HG03097 (cell line): ENCODE results near the gene EHD1.
"Not testable (repeated sequence)": the region's sequence is repeated elsewhere in the genome, so short reads cannot be mapped to it uniquely, and the experiment has no call there.

Experiments
- ATAC-seq: cut with Tn5 transposase; IDR thresholded peaks from one replicate; pipeline ENCODE4 v1.9.1; 2021; ENCODE audit not compliant: unreplicated experiment, low FRiP score

Gene EHD1

DNA sequence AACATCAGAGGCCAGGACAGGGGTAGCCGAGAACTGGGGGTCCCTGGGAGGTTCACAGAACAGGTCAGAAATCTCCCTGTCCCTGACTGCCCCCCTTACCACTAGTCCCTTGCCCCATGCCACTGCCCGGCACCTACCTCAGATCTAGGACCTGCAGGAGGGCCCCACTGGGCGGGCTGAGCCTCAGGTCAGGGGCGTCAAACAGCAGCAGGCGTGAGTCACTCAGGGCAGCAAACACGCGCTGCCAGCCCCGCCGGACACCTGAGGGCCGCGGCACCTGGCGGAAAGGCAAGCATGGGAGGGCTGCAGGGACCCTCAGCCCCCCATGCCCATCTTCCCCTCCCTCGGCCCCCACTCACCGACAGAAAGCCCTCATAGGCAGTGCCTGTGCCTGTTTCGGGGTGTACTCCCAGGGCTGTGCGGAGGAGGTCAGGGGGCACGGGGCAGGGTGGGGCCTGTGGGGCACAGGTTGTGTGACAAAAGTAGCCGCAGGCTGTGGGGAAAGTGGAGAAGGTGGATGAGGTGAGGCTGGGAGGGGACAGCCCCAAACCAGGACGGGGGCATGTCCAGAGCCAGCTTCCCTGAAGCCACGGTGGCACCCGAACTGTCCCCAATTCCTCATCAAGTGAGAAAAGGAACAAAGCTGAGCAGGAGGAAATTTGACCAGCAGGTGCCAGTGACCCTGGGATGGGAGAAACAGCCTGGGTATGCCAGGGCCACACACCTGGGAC is 45.8 kb downstream of the EHD1 start:
- no peak for ATAC-seq

DNA sequence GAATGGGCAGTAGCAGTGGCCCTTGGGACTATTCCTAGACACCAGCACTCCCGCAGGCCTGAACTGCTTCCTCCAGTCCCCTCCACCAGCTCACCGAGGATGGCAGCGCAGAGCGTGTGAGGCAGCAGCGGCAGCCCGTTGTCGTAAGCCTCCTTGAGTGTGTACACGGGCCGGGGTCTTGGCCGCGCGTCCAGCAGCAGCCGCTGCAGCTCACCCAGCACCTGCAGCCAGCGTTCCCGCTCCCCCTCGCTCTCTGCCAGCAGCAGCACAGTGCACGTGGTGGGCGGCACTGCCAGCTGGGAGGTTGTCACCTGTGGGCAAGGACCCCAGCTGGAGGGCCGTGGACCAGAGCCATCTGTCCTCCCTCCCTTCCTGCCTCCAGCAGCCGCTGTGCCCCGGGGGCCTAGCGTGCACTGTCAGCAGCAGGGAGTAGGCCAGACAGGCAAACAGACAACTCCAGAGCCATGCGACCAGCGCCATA is 47.0 kb downstream of the EHD1 start:
- no peak for ATAC-seq

DNA sequence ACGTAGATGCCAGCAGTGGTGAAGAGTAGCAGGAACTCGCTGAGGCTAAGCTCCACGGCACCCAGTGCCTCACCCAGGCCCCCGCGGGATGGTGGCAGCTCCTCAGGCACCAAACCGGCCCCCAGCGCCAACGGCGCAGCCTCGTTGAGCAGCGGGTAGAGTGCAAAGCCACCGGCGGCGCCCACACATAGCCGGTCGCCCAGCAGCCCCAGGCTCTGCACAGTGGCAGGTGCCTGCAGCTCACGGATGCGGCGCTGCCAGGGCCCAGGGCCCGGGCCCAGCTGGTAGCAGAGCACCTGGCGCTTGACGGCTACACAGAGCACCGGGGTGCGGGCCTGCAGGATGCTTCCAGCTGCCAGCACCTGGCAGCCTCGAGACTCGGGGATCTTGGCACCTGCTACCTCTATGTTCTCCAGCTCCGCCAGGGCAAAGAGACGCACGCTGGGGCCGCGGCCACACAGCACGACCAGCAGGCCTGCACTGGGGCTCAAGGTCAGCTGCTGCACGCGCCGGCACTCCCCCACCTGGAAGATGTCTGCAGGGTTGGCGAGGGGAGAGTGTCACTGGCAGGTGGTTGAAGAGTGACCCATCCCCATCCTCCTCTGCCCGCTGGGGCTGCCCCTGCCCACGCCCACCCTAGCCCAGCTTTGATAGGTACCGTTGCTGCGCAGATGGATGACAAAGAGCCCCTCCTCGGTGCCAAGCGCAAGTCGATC is 48.7 kb downstream of the EHD1 start:
- no peak for ATAC-seq

DNA sequence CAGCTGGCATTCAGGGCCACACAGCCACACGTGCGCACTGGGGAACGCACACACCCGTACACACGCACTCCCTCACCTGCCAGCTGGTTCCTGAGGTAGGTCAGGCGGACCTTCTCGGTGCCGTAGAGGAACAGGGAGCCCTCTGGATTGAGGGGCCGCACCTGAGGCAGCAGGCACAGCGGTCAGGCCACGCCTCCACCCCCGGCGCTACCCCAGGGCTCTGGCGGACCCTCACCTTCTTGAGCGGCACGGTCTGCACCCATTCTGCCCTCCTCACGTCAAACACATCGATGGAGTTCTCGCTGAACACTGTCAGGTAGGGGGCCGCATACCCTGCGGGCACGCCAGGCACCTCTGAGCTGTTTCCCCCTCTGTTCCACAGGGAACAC is 51.0 kb downstream of the EHD1 start:
- no peak for ATAC-seq

DNA sequence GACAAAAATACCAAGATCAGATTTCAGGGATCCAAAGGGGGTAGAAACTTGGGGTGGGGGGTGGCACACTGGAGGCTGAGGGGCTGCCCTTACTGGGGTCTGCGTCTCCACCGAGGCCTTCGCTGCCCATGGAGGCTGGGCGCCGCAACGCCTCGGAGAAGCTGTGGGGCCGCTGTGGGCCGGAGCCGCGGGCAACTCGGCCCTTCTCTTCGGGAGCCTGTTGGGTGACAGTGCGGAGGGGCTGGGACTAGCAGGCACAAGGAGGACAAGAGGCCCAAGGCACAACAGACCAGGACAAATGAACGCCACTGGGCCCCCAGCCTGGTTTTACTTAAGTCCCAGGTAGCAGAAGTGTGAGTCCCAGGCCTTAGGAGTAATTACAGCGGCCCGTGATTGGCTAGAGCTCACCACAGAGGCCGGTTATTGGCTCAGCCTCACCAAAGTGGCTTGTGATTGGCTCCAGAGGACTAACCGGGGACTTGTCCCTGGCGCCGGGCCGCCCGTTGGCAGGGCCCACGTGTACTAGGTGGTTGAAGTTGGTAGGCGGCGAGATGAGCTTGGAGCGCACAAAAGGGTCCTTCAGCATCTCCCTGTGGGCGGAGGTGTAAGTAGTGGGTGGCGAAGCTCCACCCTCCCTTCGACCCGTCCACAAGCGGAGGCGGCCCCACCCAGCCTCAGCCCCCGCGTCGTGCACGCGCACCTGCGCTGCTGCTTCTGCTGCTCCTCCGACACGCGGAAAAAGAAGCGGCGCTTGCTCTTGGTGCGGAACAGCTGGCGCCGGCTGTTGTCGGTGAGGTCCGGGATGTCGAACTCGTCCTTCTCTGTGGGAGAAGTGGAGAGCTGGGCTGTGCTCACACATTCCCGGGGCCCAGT is 51.6 kb downstream of the EHD1 start:
- ATAC-seq: no peak

DNA sequence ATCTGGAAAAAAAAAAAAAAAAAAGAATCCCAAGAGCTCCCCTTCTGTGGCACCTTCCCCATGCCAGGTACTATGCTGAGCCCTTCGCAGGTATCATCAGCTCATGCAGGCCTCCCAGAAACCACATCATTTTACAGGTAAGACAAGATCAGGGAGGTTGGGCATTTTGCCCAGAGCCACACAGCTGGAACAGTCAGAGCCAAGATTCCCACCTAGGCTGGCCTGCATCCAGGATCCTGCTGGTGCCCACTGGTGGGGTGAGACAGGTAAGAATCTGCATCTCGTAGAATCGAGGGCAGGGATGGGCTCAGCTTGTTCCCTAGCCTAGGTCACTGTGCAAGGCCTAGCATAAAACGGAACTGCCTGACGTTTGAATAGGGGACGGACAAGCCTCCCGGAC is 52.4 kb downstream of the EHD1 start:
- ATAC-seq: no peak

DNA sequence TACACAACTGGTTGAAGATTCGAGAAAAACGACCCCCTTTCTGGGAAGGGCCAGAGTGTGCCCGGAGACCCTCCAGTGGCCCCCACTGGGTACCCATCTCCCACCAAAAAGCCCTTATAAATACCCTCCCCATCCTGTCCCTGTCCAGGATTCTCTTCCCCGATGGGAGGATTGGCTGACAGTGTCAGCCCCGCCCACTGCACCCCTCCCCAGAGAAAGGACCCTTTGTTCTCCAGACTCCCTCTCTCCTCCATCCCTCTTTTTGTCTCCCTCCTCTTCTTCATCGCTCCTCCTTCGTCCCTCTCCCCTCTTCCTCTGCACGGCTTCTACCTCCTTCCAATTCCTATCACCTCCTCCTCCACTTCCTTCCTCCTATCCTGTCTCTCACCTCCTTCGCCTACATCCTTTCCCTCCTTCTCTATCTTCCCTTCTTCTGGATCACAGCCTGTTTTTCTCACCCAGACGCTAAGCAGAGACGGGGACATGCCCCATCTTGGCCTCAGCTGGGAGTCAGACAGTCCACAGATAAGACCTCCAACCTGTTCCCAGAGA is 54.8 kb downstream of the EHD1 start:
- no peak for ATAC-seq

DNA sequence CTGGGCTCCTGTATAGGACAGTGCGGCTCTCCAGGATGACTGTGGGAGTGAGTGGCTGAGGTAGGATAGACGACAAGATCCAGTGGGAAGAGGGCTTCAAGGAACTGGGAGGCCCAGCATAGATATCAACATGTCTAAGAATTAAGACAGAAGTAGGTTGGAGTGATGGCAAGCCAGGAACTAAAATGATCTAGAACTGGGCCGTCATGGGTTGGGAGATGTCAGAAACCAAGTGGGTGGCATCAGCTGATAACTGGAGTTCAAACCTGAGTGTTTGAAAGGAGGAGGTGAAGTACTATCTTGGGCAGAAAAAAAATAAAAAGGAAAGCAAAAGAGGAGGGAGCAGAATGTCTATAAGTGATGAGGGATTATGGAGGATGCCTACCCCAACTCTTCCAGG is 60.9 kb downstream of the EHD1 start:
- ATAC-seq: no peak

DNA sequence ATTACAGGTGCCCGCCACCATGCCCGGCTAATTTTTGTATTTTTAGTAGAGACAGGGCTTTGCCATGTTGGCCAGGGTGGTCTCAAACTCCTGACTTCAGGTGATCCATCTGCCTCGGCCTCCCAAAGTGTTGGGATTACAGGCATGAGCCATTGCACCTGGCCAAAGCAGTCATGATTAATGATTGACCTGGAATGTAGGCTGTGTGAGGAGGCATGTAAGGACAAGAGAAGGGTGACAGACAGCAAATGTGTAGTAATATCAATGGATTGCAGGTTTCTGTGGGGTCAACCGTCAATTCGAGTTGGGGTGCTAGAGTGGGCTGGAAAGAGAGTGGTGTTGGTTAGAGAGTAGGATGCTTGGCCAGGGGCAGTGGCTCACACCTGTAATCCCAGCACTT is 63.0 kb downstream of the EHD1 start:
- not testable (repeated sequence) for ATAC-seq

DNA sequence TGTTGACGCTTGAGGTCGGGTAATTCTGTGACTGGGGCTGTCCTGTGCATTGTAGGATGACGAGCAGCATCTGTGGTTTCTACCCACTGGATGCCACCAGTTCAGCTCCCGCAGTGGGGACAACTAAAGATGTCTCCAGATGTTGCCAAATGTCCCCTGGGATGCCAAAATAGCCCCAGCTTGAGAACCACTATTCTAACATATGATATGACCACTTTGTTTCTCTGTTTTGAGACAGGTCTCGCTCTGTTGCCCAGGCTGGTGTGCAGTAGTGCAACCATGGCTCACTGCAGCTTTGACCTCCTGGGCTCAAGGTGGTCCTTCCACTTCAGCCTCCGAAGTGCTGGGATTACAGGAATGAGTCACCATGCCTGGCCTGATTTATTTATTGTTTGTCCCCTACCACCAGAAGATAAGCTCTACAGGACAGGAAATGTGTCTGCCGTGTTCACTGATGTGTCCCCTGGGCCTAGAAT is 63.7 kb downstream of the EHD1 start:
- ATAC-seq: peak; percentile 59

DNA sequence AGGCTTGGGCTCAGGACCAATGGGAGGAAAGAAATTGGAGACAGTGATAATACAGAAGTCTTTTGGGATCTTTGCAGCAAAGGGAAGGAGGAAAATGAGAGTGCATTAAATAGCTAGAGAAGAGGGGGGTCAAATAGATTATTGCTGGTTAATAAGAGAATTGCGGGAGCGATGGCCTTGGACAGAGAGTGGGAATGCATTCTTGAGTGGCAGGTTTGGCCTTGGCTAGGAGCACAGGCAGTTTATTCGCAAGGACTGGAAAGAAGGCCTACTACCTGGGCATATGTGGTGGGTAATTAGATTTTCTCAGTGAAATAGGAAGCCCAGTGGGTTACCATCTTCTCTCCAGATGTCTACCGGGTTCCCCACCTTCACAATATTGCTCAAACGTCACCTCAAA is 64.6 kb downstream of the EHD1 start:
- no peak for ATAC-seq

DNA sequence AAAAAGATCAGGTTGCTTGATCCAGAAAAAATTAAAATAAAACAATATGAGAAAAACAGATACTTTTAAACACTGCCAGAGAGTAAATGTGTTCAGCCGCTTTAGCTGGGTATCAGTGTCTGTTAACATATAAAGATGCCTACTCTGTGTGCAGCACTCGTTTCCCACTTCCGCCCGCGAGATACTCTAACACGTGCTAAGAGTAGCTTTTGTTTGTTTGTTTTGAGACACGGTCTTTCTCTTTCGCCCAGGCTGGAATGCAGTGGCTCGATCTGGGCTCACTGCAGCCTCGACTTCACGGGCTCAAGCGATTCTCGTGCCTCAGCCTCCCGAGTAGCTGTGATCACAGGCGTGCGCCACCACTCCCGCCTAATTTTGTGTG is 67.5 kb downstream of the EHD1 start:
- ATAC-seq: peak; percentile 5

DNA sequence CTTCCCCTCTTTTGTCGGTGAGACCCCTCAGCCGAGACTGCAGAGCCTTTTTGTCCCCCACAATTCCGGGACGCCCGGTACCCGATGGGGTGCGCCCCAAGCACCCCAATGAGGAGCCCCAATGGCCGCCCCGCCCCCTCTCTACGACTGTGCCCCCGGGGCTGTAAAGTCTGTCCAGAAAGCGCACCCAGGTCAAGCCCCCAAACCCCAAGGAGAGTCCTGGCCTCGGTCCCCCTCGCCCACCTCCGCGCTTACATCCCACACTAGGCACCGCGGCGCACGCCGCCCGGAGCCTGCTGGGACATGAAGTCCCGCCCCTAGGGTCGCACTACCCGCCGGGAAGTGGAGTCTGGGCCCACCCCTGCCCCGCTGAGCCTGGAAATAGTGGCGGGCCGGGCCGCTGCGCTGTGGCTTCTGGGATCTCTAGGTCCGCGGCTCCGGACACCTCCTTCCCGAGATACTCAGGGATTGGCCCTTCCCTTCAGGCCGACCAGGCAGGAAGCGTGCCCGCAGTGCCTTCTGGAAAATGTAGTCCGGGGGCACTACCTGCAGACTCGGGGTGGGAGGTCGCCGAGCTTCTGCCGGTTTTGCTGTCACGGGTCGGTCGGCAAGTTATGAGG is 68.0 kb downstream of the EHD1 start, which contains the start of gene MEN1:
MEN1 (minus strand) TSS at position 281 of the 620 bp plus-strand sequence. CDS start 442 bp downstream, outside the sequence.
- peak; percentile 46 for ATAC-seq

DNA sequence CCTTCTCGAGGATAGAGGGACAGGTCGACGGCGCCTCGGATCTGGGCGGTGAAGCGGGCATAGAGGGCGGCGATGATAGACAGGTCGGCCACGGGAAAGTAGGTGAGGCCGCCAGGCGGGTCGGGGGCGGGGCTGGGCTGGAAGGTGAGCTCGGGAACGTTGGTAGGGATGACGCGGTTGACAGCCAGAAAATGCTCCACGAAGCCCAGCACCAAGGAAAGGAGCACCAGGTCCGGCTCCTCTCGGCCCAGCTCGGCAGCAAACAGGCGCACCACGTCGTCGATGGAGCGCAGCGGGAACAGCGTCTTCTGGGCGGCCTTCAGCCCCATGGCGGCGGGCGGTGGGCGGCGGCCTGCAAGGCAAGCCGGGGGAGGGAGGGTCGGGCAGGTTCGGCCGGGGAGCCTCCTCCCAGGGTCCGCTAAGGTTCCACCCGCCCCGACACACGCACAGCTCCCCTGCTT is 68.6 kb downstream of the EHD1 start:
- ATAC-seq: no peak

DNA sequence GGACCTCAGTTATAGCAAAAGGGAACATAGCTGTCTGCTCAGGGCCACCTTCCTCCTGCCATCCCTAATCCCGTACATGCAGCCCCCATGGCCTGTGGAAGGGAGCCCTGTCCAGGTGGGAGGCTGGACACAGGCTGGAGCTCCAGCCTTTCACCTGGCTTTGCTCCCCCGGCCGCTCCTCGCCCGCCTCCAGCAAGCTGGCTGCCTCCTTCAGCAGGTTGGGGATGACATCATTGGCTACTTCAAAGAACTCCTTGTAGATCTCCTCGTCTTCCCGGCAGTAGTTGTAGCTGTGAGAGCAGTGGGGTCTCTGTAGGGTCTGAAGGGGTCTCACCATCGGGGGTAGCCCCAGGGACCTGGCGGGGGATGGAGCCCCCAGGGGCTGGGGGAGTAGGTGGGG is 72.9 kb downstream of the EHD1 start:
- no peak for ATAC-seq

DNA sequence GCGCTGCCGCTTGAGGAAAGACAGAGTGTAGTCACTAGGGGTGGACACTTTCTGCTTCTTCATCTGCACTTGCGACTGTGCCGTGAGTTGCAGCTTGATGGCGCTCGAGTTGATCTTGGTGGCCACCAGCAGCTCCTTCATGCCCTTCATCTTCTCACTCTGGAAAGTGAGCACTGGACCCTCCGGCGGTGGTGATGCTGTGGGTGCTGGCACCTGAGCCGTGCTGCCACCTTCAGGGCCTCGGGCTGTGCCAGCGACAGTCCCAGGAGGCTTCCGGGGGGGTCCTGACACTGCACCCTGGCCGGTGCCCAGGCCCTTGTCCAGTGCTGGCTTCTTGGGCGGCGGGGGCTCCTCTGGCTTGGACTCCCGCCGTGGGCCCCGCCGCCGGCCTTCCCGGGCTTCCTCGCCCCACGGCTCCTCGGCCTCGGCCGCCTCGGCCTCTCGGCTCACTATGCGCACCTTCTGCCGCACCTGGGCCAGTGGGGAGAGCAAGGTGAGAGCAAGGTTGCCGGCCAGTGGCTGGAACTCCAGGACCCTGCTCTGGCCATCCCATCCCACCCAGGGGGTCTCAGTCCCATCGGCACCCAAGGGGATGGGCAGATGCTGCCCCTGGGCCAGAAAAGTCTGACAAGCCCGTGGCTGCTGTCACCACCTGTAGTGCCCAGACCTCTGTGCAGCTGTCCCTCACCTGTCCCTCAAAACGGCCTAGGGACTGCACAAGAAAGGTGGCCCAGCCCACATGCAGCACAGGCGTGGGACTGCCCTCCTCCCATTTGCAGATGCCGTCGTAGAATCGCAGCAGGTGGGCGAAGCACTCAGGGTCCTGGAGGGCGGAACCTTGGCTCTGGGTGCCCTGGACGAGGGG is 73.8 kb downstream of the EHD1 start:
- ATAC-seq: no peak

DNA sequence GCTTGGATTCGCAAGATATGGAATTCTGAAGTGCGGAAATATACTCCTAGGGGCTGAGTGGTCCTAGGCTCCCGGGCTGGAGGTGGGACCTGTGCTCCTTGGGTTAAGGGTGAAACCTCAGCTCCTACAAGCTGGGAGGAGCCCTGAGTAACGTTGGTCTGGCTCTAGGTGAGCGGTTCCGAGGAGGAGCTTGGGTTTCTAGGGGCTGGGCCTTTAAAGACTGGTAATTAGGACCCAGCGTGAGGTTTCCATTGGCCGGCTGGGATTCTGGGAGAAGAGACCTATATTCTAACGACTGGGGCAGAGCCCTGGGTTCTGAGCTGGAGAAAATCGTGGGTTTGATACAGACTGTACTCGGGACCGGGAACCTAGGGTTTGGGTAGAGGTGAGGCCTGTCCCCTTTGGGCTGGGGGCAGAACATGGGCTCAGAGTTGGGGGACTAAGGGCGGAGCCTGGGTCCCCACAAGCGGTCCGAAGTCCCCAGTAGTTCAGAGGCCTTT is 74.5 kb downstream of the EHD1 start:
- no peak for ATAC-seq

DNA sequence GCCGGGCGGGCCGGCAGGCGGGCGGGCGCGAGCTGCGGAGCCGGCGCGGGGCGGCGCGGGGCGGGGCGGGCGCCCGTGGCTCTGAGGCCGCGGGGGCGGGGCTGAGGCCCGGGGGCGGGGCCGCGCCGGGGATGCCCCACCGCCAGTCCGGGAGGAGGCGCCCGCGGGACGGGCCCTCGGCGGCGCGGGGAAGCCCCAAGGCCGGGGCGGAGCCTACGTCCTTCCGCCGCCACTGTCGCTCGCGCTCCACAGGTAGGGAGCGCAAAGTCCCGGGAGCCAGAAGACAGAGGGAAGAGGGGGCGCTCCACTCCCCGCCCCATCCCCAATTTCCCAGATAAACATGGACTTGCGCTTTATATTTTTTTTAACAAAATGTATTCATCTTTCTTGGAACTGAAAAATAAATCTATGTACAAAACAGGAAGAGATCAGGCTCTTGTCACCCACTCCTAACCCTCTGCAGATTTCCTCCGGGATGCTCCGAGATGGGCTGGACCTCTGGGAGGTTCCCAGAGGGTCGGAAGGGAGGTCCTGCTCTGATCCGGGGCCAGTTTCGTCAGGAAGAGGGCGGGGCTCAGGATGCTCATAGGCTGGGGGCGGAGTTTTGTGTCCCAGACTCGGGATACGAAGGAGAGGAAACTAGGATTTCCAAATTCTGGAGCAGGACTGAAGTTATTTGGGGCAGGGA is 75.1 kb downstream of the EHD1 start, which contains the start of gene MAP4K2:
MAP4K2 (minus strand) TSS at position 57 of the 688 bp plus-strand sequence. CDS start 65 bp downstream, outside the sequence.
- ATAC-seq: peak; percentile 45
